Measurements from ENCODE around the gene DEPDC4. TPM values are rescaled to one million over a fixed set of nuclear protein-coding genes. Genes with fewer than 3 reads are reported as not detected.

DEPDC4 gene
- total and polyA plus RNA-seq, 2 of the 13 experiments (the other 11 are each of a cell fraction or from before 2014, with no cell fraction given) = 2.2 to 5.7 TPM

GRCh38 chr12:100251917-100252316, 15.0 kb downstream of the DEPDC4 start:
- in situ Hi-C loops (cut with HindIII; ENCODE audit: extremely low pct_ligation_motif_present, low pct_unique_long_range_greater_than_20kb) (no loop called here), intact Hi-C loops (cut with micrococcal nuclease; ENCODE audit: unreplicated experiment) (no loop called here)
- peak; percentile 97 for ATAC-seq
- Histone ChIP-seq H3K27ac (ENCODE audit: extremely low read length, insufficient read depth, low read length) (no peak overlapping the region), H3K9me3 (ENCODE audit: low read length) (no peaks in the 10 kb centered on the region), H3K79me2 (ENCODE audit: insufficient read depth, low read length) (no peaks in the 10 kb centered on the region), H3K27me3 (ENCODE audit: control insufficient read depth in 1 of 2, insufficient read depth in 2 of 2, low read length in 2 of 2) (no peaks in the 10 kb centered on the region), H2AFZ (ENCODE audit: low read length) (no peak overlapping the region), H3K4me2 (ENCODE audit: low read depth, low read length) (peak overlapping the region; percentile 39), H3K36me3 (replicated peaks in 1 of 2; ENCODE audit: control insufficient read depth in 1 of 2, insufficient read depth in 2 of 2, low read length in 2 of 2) (no peaks in the 10 kb centered on the region), H3K4me1 (ENCODE audit: insufficient read depth, low read length) (peaks cover 24% of the 10 kb centered on the region), H3K9ac (ENCODE audit: insufficient read depth, low read depth, low read length) (no peak overlapping the region), H4K20me1 (ENCODE audit: insufficient read depth, low read length) (no peaks in the 10 kb centered on the region), H3K4me3 (replicated peaks in 1 of 3; ENCODE audit: insufficient read depth in 1 of 3, low read depth in 2 of 3, low read length in 3 of 3) (no peak overlapping the region)
- peak; percentile 83 for DNase-seq (ENCODE audit: low spot score)
- ChIA-PET POLR2A (interaction anchor here (0.9 to 1.6 kb wide), 2 partner anchors 16 to 51 kb away, joined by 3 to 16 read pairs; partner anchors contain the start of genes ACTR6, DEPDC4 and SCYL2), CTCF (ENCODE audit: low intra/inter-chr PET ratio, low total read pairs) (no interaction called here)
- peak; percentile 78 for FAIRE-seq
- no TSS peak for BruUV-seq (replicated peaks)
- 27% methylated on average over 2 of the region's 2 CpGs for WGBS (ENCODE audit: low lambda C conversion rate)
- TF ChIP-seq HNF1A (IDR thresholded peaks at IDR 0.05; ENCODE audit: low read depth) = peak; percentile 71
- peak; percentile 81; the same call in 1 of the 2 replicates for TF ChIP-seq HNF1A (CRISPR knock-in tag; IDR thresholded peaks at IDR 0.05; ENCODE audit: borderline replicate concordance)
- TF ChIP-seq ELF3 (CRISPR knock-in tag; IDR thresholded peaks at IDR 0.05) = no peak
- no peak for TF ChIP-seq ZNF552 (CRISPR knock-in tag; IDR thresholded peaks at IDR 0.05; ENCODE audit: borderline replicate concordance)
- TF ChIP-seq, protein P1, sequence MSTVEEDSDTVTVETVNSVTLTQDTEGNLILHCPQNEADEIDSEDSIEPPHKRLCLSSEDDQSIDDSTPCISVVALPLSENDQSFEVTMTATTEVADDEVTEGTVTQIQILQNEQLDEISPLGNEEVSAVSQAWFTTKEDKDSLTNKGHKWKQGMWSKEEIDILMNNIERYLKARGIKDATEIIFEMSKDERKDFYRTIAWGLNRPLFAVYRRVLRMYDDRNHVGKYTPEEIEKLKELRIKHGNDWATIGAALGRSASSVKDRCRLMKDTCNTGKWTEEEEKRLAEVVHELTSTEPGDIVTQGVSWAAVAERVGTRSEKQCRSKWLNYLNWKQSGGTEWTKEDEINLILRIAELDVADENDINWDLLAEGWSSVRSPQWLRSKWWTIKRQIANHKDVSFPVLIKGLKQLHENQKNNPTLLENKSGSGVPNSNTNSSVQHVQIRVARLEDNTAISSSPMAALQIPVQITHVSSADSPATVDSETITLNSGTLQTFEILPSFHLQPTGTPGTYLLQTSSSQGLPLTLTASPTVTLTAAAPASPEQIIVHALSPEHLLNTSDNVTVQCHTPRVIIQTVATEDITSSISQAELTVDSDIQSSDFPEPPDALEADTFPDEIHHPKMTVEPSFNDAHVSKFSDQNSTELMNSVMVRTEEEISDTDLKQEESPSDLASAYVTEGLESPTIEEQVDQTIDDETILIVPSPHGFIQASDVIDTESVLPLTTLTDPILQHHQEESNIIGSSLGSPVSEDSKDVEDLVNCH (CRISPR knock-in tag; IDR thresholded peaks at IDR 0.05) = no peak
- no peak for TF ChIP-seq STAT5B (CRISPR knock-in tag; IDR thresholded peaks at IDR 0.05)
- TF ChIP-seq, protein P2, sequence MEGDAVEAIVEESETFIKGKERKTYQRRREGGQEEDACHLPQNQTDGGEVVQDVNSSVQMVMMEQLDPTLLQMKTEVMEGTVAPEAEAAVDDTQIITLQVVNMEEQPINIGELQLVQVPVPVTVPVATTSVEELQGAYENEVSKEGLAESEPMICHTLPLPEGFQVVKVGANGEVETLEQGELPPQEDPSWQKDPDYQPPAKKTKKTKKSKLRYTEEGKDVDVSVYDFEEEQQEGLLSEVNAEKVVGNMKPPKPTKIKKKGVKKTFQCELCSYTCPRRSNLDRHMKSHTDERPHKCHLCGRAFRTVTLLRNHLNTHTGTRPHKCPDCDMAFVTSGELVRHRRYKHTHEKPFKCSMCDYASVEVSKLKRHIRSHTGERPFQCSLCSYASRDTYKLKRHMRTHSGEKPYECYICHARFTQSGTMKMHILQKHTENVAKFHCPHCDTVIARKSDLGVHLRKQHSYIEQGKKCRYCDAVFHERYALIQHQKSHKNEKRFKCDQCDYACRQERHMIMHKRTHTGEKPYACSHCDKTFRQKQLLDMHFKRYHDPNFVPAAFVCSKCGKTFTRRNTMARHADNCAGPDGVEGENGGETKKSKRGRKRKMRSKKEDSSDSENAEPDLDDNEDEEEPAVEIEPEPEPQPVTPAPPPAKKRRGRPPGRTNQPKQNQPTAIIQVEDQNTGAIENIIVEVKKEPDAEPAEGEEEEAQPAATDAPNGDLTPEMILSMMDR (CRISPR knock-in tag; IDR thresholded peaks at IDR 0.05) = no peak
- no peak for TF ChIP-seq ZNF20 (CRISPR knock-in tag; IDR thresholded peaks at IDR 0.05)
- TF ChIP-seq, protein P3, sequence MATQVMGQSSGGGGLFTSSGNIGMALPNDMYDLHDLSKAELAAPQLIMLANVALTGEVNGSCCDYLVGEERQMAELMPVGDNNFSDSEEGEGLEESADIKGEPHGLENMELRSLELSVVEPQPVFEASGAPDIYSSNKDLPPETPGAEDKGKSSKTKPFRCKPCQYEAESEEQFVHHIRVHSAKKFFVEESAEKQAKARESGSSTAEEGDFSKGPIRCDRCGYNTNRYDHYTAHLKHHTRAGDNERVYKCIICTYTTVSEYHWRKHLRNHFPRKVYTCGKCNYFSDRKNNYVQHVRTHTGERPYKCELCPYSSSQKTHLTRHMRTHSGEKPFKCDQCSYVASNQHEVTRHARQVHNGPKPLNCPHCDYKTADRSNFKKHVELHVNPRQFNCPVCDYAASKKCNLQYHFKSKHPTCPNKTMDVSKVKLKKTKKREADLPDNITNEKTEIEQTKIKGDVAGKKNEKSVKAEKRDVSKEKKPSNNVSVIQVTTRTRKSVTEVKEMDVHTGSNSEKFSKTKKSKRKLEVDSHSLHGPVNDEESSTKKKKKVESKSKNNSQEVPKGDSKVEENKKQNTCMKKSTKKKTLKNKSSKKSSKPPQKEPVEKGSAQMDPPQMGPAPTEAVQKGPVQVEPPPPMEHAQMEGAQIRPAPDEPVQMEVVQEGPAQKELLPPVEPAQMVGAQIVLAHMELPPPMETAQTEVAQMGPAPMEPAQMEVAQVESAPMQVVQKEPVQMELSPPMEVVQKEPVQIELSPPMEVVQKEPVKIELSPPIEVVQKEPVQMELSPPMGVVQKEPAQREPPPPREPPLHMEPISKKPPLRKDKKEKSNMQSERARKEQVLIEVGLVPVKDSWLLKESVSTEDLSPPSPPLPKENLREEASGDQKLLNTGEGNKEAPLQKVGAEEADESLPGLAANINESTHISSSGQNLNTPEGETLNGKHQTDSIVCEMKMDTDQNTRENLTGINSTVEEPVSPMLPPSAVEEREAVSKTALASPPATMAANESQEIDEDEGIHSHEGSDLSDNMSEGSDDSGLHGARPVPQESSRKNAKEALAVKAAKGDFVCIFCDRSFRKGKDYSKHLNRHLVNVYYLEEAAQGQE (IDR thresholded peaks at IDR 0.05; ENCODE audit: borderline replicate concordance in 1 of 2, low read depth in 1 of 2, low read length in 2 of 2) = no peak
- TF ChIP-seq ZNF326 (CRISPR knock-in tag; IDR thresholded peaks at IDR 0.05; ENCODE audit: borderline replicate concordance) = no peak
- peak; percentile 42 to 61; a peak in 3 of 4 replicates for TF ChIP-seq MAFK (conservative IDR thresholded peaks at IDR 0.05 in 1 of 2, IDR thresholded peaks at IDR 0.05 in 1 of 2; ENCODE audit: low read length in 2 of 2)
- 0 out of 2 replicates have a peak, but pooled peaks have one; percentile 46 for TF ChIP-seq ZSCAN29 (CRISPR knock-in tag; conservative IDR thresholded peaks at IDR 0.05)
